CD4-positive, alpha-beta T cell treated with Interleukin-17A for 4 hours (primary cell): ENCODE data around the gene EHBP1L1.
A peak's percentile ranks its signal among the peaks of the same experiment; 100 is the strongest.

Experiments used
- DNase-seq: peaks from one replicate; pipeline ENCODE4 v3.0.0-alpha.2; 2020; ENCODE audit warnings: mixed read lengths

Gene EHBP1L1

DNA sequence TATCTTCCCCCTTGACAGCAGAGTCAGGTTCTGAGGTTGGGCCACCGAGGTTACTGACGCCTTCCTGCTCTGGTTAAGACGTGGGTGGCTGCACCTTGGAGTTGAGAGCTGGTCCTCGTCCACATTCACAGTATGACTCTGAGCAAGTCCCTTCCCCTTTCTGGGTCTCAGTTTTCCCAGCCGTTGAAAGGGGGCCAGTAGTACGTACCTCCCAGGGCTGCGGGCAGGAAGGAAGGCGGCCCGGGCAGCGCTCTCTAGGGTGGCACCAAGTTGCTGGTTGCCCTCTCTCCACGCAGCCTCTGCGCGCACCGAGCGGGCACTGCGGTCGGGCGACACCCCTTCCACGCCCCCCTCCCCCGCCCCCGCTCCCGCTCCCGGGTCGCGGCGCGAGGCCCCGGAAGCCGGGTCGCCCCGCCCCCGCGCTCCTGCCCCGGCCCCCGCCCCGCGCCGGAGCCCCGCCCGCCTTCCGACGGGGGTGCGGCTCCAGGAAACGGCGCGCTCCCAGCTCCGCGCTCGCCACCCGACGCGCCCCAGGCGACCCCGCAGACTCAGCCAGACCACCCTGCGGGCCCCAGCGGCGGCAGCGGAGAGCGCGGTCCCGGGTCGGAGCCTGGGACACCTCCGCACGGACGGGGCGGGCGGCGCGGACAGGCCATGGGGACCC is at the start of gene EHBP1L1:
EHBP1L1 (plus strand) TSS at position 486 of the 664 bp plus-strand sequence. CDS start 250 bp downstream, outside the sequence.
- DNase-seq = peak; percentile 92

DNA sequence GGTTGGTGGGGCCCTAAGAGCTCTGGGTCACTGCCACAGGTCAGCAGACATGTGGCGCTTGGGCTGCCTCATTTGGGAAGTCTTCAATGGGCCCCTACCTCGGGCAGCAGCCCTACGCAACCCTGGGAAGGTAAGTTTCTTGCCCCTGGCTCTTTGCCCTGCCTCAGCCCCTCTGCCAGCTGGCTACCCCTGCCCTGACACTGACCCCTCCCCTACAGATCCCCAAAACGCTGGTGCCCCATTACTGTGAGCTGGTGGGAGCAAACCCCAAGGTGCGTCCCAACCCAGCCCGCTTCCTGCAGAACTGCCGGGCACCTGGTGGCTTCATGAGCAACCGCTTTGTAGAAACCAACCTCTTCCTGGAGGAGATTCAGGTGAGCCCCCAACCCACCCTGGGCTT is 49.1 kb upstream of the EHBP1L1 start:
- DNase-seq = peak; percentile 0

DNA sequence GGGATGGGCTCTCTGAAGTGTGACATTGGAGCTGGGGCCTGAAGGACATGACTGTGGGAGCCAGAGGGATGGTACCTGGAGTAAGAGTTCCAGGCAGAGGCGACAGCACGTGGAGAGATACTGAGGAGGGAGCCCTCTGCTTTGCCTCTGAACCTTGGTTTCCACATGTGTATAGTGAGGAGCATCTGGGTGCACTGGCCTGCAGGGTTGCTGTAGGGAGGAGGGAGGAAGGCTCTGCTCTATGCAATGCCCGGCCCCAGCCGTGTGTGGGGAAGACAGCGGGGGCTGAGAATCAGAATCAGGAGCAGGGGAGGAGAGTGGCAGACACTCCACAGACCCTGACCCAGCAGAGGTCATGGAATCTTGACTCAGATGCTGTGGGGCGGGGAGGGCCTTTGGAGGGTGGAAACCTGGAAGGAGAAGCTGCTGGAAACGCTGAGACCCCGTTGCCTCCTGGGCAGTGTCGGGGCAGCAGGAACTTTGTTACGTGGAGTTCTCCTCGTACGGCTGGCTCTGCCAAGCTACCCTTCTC is 47.0 kb upstream of the EHBP1L1 start:
- DNase-seq = peak; percentile 1

DNA sequence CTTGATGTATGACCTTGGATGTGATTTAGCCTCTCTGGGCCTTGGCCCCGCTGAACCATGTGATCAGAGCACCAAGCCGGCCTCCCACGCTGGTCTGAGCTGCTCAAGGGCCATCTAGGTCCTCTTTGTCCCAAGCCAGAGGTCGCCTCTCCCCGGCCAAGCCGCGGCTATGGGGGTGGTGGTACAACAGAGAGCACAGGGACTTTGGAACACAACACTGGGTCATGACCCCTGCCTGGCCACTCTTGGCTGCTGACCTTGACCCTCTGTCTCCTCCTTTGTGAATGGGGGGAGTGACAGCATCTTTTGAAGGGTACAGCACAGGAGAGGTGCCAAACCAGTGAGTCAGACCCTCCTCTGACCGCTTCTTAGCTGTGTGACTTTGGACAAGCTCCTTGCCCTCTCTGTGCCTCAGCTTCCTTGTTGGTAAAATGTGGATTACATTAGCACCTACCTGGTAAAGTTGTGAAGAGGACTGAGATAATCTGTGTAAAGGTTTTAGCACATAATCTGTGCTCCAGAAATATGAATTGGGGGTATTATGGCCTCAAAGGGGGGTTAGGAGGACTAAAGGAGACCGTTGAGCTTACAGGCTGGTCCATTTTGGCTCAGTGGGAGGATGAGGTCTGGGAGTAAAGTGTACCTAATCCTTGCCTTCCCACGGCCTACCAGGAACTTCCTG is 46.2 kb upstream of the EHBP1L1 start:
- peak; percentile 1 for DNase-seq

- peak; percentile 35 for DNase-seq
Observed at GRCh38 chr11:65530157-65530496, 45.7 kb upstream of the EHBP1L1 start.

- peak; percentile 1 for DNase-seq
Observed at GRCh38 chr11:65532388-65533064, 43.3 kb upstream of the EHBP1L1 start.

DNA sequence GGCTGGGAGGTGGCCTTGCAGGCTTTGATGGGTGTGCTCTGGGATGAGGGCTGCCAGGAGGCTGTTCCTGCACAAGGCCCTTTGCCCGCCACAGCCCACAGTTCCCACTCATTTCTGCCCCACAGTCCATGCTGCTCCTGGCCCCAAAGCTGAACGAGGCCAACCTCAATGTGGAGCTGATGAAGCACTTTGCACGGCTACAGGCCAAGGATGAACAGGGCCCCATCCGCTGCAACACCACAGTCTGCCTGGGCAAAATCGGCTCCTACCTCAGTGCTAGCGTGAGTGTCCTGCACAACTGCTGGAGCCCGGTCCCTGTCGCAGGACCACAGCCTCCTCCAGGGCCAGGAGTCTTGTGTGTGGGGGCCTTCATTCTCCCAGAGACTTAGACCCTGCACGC is 40.8 kb upstream of the EHBP1L1 start:
- DNase-seq = no peak

- peak; percentile 2 for DNase-seq
Observed at GRCh38 chr11:65536412-65537295, 39.2 kb upstream of the EHBP1L1 start.

GRCh38 chr11:65537296-65537597 is 38.6 kb upstream of the EHBP1L1 start:
- DNase-seq = peak; percentile 2

DNA sequence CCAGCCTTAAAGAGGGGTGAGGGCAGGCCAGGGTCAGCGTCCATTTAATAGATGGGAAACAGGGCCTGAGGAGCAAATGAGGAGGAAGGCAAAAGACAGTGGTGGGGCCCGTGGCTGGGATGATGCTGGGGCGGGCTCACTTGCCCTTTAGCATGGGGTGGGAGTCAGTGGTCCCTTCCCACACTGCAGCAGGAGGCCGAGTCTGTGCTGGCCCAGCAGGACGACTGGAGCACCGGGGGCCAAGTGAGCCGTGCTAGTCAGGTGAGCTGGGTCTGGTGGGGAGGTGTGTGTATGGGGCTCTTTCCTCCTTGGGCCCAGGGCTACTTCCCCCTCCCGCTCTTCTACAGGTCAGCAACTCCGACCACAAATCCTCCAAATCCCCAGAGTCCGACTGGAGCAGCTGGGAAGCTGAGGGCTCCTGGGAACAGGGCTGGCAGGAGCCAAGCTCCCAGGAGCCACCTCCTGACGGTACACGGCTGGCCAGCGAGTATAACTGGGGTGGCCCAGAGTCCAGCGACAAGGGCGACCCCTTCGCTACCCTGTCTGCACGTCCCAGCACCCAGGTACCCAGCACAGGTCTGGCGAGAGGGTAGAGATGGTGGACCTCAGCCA is 38.1 kb upstream of the EHBP1L1 start:
- peak; percentile 2 for DNase-seq

- DNase-seq = no peak
Observed at GRCh38 chr11:65538232-65538914, 37.5 kb upstream of the EHBP1L1 start.

- DNase-seq = no peak
Observed at GRCh38 chr11:65538915-65539743, 36.7 kb upstream of the EHBP1L1 start.

DNA sequence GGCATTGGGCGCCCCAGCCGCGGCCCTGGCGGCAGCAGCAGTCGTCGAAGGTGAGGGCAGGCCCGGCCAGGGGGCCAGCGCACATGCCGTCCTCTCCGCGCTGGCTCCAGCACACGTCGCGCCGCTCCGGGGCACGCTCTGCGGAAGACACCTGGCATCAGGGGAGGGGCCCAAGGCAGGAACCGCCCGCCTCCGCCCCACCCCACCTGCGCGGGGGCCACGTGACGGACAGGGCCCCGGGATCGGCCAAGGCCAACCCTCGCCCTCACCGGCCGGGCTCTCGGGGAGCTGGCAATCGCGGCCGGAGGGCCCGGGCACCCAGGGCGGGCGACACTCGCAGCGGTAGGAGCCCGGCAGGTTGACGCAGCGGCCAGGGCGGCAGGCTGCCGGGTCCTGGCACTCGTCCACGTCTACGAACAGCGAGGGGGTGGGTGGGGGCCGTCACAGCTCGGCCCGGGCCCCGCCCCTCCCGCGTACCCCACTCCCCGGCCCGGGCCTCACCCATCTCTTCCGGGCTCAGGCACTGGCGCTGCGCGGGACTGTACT is 36.0 kb upstream of the EHBP1L1 start:
- DNase-seq = no peak

DNA sequence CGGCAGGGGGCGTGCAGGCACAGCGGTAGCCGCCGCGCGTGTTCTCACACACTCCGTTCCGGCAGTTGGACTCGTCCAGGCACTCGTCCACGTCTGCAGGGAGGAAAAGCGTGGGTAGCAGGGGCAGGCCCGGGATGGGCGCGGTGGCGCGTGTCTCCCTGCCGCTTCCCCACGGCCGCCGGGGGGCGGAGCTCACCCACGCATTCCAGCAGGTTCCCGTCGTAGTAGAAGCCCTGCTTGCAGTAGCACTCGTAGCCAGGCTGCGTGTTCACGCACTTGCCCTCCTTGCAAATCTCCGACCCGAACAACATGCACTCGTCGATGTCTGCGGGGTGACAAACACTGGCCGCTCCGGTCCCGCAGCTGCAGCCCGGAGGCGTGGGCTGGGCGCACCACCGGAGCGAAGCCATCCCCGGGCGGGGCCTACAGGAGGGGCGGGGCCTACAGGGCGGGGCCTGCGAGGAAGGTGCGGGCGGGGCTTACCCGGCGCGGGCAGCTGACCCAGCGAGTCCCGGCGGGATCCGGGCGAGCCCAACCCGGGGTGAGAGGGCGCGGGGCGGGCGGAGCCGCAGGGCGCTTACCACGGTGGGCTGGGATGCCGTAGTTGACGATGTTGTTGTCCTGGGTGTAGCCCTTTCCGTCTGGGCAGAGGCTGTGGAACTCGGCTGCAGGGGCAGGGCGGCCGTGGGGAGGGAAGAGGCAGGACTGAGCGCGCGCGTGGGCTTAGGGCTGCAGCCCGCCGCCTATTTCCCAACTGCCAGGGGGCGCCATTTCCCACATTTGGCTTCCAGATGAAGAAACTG is 35.4 kb upstream of the EHBP1L1 start:
- DNase-seq = peak; percentile 94

- DNase-seq = no peak
Observed at GRCh38 chr11:65541093-65541982, 34.5 kb upstream of the EHBP1L1 start.

DNA sequence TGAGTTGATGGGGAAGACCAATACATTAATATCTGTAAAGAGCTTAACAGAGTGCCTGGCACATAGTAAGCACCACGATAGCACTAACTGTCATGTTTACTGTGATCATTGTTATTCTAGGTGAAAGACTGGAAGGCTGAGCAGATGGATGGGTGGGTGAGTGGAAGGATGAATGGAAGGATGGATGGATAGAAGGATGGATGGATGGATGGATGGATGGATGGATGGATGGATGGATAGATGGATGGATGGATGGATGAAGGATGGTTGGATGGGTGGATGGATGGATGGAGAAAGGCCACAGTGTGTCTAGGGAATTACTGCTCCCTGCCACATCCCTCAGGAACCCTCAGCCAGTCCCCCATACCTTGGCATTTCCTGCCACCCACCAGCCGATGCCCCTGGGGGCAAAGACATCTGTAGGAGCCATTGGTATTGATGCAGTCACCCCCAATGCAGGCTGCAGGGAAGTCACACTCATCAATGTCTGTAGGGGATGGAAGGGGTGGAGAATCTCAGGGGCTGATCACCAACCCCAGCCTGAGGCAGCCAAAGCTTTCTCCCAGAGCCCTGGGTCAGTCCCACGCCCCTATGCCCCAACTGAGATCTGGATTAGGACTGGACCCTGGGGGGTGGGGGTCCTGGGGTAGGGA is 33.0 kb upstream of the EHBP1L1 start:
- no peak for DNase-seq

- no peak for DNase-seq
Observed at GRCh38 chr11:65545853-65546216, 30.0 kb upstream of the EHBP1L1 start.
